Stimulated activated memory B cell treated with anti-CD40 and anti-IgM and Interleukin-4, amounts not matched to agents 10 μg/mL and 1 μg/mL and 100 μg/mL, for 72 hours (primary cell): Measurements from ENCODE around the gene IRF2BPL.

Source experiments
- ATAC-seq: fragments of 150-1000 bp; cut with Tn5 transposase; 2 replicates; pipeline ENCODE4 v1.10.0; 2021
- H3K27ac Mint-ChIP-seq: one replicate; pipeline ENCODE4 v1.8.0; 2022; ENCODE audit warnings: mild to moderate bottlenecking, mixed read lengths
- H3K27me3 Mint-ChIP-seq: one replicate; pipeline ENCODE4 v1.8.0; 2022; ENCODE audit warnings: mixed read lengths
- H3K36me3 Mint-ChIP-seq: one replicate; pipeline ENCODE4 v1.8.0; 2022; ENCODE audit warnings: mixed read lengths
- H3K4me1 Mint-ChIP-seq: one replicate; pipeline ENCODE4 v1.8.0; 2022; ENCODE audit warnings: mixed read lengths
- H3K4me3 Mint-ChIP-seq: one replicate; pipeline ENCODE4 v1.8.0; 2022; ENCODE audit warnings: mild to moderate bottlenecking, moderate library complexity, mixed read lengths
- H3K9me3 Mint-ChIP-seq: one replicate; pipeline ENCODE4 v1.8.0; 2022; ENCODE audit warnings: mixed read lengths

IRF2BPL gene

DNA sequence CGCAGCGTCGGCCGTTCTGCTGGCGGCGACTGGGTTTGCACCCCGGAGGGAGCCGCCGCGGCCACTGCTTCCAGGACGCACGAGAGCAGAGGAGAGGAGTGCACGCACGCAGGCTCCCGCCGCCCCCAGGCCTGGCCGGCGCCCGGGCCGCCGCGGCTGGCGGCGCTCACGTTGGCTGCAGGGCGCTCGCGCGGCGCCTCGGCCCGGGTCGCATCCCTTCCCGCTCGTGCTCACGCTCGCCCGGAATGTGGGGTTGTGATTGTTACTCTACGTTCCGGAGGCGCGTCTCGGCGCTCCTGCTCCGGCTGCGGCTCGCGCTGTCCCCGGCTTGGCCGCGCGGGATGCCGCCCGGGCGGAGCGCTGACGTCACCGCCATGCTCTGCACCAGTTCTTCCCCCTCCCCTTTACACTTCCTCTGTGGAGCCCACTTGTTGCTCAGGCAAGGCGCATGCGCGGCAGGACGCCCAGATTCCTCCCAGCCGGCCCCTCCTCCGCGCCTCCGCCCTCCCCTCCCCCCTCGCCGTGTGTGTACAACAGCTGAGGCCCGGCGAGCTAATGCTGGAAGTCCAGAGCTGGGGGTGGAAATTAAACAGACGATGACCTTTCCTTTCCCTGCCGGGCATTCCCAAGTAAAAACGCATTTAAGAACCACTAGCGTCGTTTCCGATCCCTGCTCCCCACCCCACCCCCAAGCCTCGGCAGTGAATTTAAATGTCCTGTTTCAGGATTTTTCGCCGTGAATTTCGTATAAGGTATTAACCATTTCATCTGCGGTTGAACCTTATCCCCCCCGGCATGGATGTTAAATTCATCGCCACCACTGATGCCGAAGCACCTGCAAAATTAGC, at the start of gene IRF2BPL:
IRF2BPL (minus strand) TSS at position 325 of the 848 bp plus-strand sequence. CDS start 916 bp downstream, outside the sequence.
- Mint-ChIP-seq H3K9me3 (no peaks in the 10 kb centered on the region), H3K4me3 (peak within 1 kb of the TSS; percentile 79), H3K36me3 (peaks cover 11% of the 10 kb centered on the region), H3K4me1 (peaks cover 44% of the 10 kb centered on the region), H3K27ac (peak within 1 kb of the TSS; percentile 91), H3K27me3 (no peaks in the 10 kb centered on the region)
- ATAC-seq = peak; percentile 88

DNA sequence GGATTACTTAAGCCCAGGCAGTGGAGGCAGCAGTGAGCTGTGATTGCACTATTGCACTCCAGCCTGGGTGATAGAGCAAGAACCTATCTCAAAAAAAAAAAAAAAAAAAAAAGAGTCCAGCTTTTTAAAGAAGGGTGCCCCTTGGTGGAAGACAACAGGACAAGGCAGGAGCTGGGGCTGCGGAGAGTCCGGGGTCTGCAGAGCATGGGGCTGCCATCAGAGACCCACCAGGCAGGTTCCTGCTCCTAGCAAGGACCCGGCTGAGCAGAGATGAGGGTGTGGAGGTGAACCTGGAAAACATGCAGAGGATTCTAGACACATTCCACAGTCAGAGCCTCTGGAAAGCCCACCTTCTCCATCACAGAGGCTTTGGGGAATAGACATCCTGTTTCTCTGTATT, 48.5 kb upstream of the IRF2BPL start:
- Mint-ChIP-seq H3K27ac (no peak overlapping the region), H3K4me1 (peaks cover 18% of the 10 kb centered on the region), H3K4me3 (no peak overlapping the region), H3K27me3 (no peaks in the 10 kb centered on the region), H3K9me3 (no peaks in the 10 kb centered on the region), H3K36me3 (no peaks in the 10 kb centered on the region)
- ATAC-seq = no peak

DNA sequence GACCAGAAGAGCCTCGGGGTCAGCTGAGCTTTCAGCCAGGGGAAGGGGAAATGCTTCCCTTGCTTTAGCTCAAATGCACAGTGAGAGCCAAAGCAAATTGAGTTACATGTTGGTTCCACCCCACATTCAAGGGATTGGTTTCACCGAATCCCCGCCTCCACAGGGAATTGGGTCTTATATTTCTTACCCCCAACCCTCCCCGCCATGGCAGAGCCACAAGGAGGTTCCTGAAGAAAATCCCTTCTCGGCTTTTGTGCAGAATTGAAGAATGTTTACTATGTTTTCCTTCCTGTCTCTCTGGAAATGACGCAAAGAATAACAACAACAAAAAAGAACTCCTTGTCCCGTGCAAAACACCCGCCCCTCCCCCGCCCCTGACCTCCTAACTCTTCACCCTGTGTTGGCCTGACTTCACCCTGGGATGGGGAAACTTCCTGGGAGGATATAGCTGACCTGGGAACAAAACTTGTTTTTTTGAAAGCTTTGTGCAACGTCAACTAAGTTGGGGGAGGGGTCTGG, 47.7 kb upstream of the IRF2BPL start:
- H3K36me3 Mint-ChIP-seq = no peaks in the 10 kb centered on the region
- no peak overlapping the region for H3K27ac Mint-ChIP-seq
- no peaks in the 10 kb centered on the region for H3K9me3 Mint-ChIP-seq
- H3K27me3 Mint-ChIP-seq = no peaks in the 10 kb centered on the region
- no peak for ATAC-seq
- H3K4me1 Mint-ChIP-seq = peaks cover 9% of the 10 kb centered on the region
- H3K4me3 Mint-ChIP-seq = no peak overlapping the region

DNA sequence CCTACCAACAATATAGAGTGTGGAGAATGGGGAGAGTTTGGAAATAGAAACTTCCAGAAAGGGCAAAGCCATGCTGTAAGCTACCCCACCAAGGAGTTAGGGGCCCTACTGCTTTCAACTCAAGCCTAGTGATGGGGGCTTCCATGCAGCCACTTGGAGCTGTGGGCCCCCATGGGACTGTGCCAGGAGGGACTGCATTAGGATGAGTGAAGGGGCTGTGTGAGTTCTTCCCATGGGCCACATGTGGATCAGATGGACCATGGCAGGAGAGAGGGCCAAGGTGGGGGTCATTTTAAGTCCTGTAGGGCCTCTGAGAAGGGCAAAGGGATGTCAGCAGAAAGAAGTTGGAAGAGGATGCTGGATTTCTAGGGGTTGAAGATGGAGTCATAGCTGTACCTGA, 46.5 kb upstream of the IRF2BPL start:
- Mint-ChIP-seq H3K4me3 (no peak overlapping the region), H3K27ac (no peak overlapping the region)

DNA sequence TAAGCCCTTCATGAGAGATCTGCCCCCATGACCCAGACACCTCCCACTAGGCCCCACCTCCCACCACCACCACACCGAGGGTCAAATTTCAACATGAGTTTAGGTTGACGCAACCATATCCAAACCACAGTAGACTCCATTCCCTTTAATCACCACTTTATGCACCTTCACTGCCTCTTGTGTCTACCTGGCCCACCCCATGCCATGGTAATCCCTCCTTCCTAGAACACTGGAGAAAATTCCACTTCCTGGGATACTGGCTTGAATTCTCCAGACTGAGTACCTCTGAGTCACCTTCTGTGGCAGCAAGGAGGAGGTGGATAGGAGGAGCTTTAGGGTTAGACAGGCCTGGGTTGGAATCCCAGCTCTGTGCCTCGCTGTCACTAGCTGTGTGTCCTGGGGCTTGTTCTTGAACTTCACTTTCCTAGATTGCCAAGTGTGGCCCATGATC, 43.5 kb upstream of the IRF2BPL start:
- no peaks in the 10 kb centered on the region for H3K36me3 Mint-ChIP-seq
- H3K4me3 Mint-ChIP-seq = no peak overlapping the region
- peaks cover 11% of the 10 kb centered on the region for H3K4me1 Mint-ChIP-seq
- peaks cover 16% of the 10 kb centered on the region for H3K27me3 Mint-ChIP-seq
- no peak for ATAC-seq
- no peak overlapping the region for H3K27ac Mint-ChIP-seq
- H3K9me3 Mint-ChIP-seq = no peaks in the 10 kb centered on the region

More for the DNA sequence above, 46.5 kb upstream of the IRF2BPL start:
- H3K4me1 Mint-ChIP-seq = peaks cover 6% of the 10 kb centered on the region
- H3K9me3 Mint-ChIP-seq = no peaks in the 10 kb centered on the region
- ATAC-seq = no peak
- no peaks in the 10 kb centered on the region for H3K27me3 Mint-ChIP-seq
- H3K36me3 Mint-ChIP-seq = no peaks in the 10 kb centered on the region

DNA sequence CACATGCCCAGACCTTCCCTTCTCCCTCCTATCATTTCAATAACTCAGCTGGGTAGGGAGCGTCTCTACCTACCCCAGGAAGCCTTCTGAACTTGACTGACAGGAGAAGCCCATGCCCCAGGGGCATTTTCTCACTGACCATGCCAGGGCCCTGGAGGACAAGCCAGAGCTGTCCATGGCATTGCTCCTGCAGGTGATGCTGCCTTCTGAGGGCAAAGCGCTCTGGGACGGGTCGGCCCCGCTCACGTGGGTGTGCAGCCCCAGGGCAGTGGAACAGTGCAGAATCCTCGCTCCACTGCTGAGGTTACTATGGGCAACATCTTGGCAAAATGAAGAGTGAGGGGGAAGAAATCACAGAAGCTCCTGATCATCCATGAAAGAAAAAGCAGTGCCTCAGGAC, 41.0 kb upstream of the IRF2BPL start:
- Mint-ChIP-seq H3K27ac (no peak overlapping the region), H3K36me3 (no peaks in the 10 kb centered on the region), H3K27me3 (peaks cover 16% of the 10 kb centered on the region), H3K9me3 (no peaks in the 10 kb centered on the region), H3K4me1 (peaks cover 33% of the 10 kb centered on the region), H3K4me3 (no peak overlapping the region)
- ATAC-seq = no peak

DNA sequence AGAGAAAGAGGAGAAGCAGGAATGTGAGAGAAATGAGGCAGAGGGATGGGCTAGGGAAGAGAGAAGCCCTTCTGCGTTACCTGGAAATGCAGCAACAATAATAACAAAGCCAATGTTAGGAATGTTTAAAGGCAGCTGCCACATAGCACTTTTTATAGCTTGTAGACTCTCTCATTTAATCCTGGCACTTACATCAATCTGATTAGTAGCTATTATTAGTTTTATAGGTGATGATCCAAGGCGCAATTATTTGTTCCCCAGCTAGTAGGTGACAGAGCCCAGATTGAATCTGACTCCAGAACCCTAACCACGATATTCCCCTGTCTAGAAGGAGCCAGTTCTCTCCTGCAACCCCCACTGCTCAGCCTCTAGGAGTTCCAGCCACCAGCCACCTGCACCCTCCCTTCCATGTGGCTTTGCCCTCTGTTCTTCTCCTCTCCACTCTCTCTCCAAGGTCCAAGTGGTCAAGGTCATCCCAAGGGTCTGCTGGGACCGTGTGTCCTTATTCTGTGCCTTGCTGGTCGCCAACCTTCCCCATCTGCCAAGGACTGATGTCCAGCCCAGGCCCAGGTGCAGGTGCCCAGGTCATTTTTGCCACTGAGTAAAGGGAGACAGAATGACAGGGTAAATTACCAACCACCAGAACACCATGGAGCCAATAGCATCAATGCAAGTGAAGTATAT, 40.2 kb upstream of the IRF2BPL start:
- H3K27ac Mint-ChIP-seq = no peak overlapping the region
- ATAC-seq = no peak
- no peak overlapping the region for H3K4me3 Mint-ChIP-seq
- no peaks in the 10 kb centered on the region for H3K9me3 Mint-ChIP-seq
- H3K4me1 Mint-ChIP-seq = peaks cover 35% of the 10 kb centered on the region
- no peaks in the 10 kb centered on the region for H3K36me3 Mint-ChIP-seq
- H3K27me3 Mint-ChIP-seq = peaks cover 16% of the 10 kb centered on the region

DNA sequence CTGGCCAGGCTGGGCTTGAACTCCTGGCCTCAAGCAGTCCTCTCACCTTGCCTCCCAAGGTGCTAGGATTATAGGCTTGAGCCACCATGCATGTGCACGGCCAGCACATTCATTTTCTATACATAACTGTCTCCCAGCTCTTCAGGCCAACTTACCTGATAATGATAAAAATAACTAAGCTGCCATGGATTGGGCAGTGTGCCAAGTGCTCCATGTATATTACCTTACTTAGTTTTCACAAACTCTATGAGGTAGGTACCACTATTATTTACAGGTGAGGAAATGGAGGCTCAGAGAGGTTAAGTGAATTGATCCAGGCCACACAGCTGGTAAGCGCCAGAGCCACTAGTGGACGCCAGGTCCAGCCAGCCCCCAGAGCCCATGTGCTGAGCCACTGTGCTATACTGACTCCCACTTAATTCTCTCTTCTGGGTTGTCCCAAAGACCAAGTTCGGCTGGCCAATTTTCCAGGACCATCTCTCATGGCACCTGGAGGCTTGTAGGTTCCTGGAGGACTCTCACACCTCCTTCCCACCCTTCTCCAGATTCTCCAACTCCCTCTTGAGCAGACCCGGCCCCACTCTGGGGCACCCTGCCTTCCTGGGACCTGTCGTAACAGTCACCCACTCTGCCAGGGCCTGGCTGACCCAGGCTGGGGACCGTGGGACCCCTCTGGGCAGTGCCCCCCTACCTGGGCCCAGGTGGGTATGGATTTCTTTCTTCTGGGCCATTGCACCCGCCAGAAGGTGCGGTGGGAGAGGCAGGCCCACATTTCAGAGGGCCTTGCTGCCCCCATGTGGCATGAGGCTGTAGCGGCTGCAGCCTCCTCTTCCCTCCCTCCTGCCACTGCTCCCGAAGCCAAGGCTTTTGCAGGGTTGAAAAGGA, 39.4 kb upstream of the IRF2BPL start:
- peaks cover 16% of the 10 kb centered on the region for H3K27me3 Mint-ChIP-seq
- H3K4me3 Mint-ChIP-seq = no peak overlapping the region
- H3K9me3 Mint-ChIP-seq = no peaks in the 10 kb centered on the region
- H3K36me3 Mint-ChIP-seq = no peaks in the 10 kb centered on the region
- peaks cover 41% of the 10 kb centered on the region for H3K4me1 Mint-ChIP-seq
- peak; percentile 64 for ATAC-seq
- H3K27ac Mint-ChIP-seq = no peak overlapping the region

DNA sequence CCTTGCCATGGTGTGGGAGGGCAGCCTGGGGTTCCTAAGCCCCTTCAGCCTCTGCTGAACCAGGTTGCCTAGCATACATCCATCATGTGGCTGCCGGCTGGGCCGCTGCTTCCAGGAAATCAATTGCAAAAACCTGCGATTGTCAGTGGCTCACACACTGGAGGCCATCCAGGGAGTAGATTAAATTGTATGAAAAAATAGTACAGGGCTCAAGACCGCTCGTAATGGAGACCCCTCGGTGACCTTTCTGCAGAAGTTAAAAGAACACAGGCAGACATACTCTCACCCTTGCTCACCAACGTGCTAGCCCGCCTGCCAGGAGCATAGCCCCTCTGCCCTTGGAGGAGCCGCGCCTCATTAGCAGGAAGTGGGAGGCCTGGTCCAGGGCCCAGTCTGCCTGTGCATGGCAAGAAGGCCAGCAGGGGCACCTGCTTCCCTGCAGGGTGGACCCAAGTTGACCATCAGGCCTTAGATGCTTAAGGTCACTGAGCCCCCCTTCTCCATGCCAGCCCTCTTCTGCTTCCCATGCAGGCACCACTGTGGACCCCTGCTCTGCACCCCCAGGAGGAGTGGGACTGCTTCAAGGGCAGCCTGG, 38.2 kb upstream of the IRF2BPL start:
- Mint-ChIP-seq H3K36me3 (no peaks in the 10 kb centered on the region), H3K27me3 (peaks cover 16% of the 10 kb centered on the region), H3K4me1 (peaks cover 41% of the 10 kb centered on the region), H3K9me3 (no peaks in the 10 kb centered on the region), H3K27ac (no peak overlapping the region), H3K4me3 (no peak overlapping the region)
- ATAC-seq = no peak

DNA sequence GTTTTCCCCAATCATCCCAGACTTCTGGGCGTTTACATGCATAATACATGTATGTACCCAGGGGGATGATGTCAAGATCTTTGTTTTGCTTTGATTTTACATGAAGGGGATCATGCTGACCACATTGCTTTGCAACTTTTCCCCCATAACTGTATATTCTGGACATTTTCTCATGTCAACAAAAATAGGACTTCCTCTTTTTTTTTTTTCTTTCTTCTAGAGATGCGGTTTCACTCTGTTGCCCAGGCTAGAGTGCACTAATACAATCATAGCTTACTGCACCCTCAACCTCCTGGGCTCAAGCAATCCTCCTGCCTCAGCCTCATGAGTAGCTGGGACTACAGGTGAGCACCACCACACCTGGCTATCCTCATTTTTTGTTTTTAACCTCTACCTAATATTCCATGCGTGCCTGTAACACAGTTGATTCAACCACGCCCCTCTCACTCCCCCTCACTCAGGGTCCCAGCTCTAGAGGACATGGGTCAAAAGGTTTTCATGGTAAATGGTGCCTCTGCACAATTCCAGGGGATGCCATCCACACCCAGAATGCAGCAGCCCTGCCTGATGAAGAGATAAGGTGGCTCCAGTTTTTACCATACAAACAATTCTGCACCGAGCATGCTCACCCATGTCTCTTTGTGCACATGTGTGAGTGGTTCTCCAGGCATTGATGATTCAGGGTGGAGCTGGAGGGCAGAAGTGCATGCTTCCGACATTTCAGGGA, 37.5 kb upstream of the IRF2BPL start:
- Mint-ChIP-seq H3K36me3 (no peaks in the 10 kb centered on the region), H3K27ac (no peak overlapping the region), H3K4me3 (no peak overlapping the region), H3K27me3 (peaks cover 16% of the 10 kb centered on the region), H3K9me3 (no peaks in the 10 kb centered on the region), H3K4me1 (peaks cover 41% of the 10 kb centered on the region)
- peak; percentile 64 for ATAC-seq

DNA sequence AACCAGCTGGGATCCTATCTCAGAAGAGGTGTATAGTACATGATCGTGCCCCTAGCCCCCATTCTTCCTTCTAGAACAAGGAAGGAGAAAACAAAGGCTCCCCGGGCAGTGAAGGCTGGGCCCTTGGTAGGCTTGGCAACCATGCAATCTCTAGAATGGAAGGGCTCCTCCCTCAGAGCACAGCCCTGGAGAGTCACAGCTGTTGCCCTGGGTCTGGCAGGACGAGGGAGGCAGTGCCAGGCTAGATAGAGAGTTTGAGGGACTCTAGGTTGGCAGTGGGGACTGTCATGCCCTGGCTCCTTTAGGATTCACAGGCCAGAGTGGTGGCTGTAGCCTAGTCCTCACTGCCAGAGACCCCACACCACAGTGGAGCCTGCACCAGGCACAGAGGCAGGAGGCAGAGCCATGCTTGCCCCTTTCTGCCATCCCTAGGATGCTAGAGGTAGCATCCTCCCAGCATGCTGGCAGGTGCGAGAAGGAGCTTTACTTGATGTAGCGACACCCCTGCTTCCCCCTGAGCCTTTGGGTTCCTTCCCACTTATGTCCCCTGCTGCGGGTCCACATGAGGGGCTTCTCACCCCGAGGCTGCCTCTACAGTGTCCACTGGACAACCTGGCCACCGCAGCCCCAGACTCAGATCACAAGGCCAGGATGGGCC, 36.1 kb upstream of the IRF2BPL start:
- Mint-ChIP-seq H3K36me3 (no peaks in the 10 kb centered on the region), H3K27me3 (peaks cover 14% of the 10 kb centered on the region), H3K9me3 (no peaks in the 10 kb centered on the region), H3K27ac (peak overlapping the region; percentile 35), H3K4me3 (no peak overlapping the region), H3K4me1 (peaks cover 41% of the 10 kb centered on the region)
- ATAC-seq = no peak

DNA sequence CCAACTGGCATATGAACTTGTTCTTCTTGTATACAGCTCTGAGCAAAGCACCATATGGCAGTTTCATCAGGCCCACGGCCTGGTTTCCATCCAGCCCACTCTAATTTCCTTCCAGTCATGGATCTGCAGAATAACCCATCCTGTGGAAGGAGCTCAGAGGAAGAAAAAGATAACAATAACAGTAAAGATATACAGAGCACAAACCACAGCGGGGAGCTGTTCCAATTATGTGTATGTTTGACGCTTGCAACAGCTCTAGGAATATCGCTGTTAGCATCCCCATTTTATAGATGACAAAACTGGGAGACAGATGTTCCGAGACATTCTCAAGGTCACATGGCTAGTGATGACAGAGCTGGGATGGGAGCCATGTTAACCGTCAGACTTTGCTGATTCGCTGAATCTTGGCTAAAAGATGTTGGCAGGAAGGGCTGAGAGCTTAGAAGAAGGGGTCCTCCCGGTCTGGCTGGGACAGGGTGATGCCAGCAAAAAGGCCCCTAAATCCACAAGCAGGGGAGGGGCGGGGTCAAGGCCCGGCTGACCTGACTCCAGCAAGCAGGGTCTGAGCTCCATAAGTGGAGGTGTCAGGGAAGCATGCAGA, 35.2 kb upstream of the IRF2BPL start:
- Mint-ChIP-seq H3K27me3 (peaks cover 5% of the 10 kb centered on the region), H3K4me1 (peaks cover 39% of the 10 kb centered on the region), H3K9me3 (no peaks in the 10 kb centered on the region), H3K4me3 (no peak overlapping the region), H3K27ac (peak overlapping the region; percentile 7), H3K36me3 (no peaks in the 10 kb centered on the region)
- ATAC-seq = no peak

DNA sequence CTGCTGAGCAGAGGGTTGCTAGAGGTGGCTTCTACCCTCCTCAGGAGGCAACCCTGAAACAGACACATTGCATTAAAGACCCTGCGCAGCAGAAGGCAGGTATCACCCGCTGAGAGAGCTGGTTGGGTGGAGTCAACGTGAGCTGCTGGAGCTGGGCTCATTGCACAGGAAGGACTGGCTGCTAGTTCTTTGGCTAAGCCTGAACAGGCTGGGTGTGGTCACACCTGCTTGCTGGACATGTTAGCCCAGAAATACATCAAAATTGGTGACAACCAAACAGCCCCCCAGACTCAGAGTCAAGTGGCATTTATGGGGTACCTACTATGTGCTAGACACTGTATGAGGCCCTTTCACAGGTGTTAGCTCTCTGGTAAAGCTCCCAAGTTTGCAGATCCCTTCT, 33.8 kb upstream of the IRF2BPL start:
- no peaks in the 10 kb centered on the region for H3K36me3 Mint-ChIP-seq
- H3K9me3 Mint-ChIP-seq = no peaks in the 10 kb centered on the region
- H3K4me1 Mint-ChIP-seq = peaks cover 31% of the 10 kb centered on the region
- no peak overlapping the region for H3K4me3 Mint-ChIP-seq
- no peak for ATAC-seq
- H3K27ac Mint-ChIP-seq = no peak overlapping the region
- no peaks in the 10 kb centered on the region for H3K27me3 Mint-ChIP-seq
